ENCODE measurements around the gene SLC11A2. TPM values are rescaled to one million over a fixed set of nuclear protein-coding genes. Genes with fewer than 3 reads are reported as not detected.

Gene SLC11A2
- total RNA-seq, 1 experiment from 2014 or later: 38.7 TPM

DNA sequence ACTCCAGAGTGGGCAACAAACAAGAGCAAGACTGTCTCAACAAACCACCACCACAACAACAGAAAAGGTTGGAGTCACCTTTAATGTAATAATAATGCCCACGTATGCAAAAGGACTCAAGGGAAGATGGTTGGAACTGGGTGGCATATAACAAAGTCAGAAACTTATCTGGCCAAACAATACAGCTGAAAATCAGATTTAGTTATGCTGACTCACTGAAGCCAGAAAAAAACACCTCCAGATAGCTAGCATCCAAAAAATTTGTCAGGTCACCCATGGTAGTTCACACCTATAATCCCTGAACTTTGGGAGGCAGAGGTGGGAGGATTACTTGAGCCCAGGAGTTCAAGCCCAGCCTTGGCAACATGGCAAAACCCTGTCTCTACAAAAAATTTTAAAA, 24.4 kb downstream of the SLC11A2 start:
- Histone ChIP-seq H3K4me2 (ENCODE audit: low read length) (no peak overlapping the region), H2AFZ (ENCODE audit: low read depth, low read length, poor library complexity, severe bottlenecking) (no peak overlapping the region), H3K9ac (ENCODE audit: low read length) (no peak overlapping the region), H3K27me3 (ENCODE audit: insufficient read depth, low read length) (no peaks in the 10 kb centered on the region), H3K36me3 (ENCODE audit: control insufficient read depth in 1 of 2, insufficient read depth in 2 of 2, low read length in 2 of 2) (peaks cover 0 to 4% of the 10 kb centered on the region in 2 experiments; a peak in 1 of 4 replicates), H4K20me1 (ENCODE audit: insufficient read depth) (0 out of 2 replicates have a peak, but pooled peaks cover 3% of the 10 kb centered on the region), H3K4me1 (ENCODE audit: control insufficient read depth in 1 of 2, insufficient read depth in 2 of 2, low read length in 2 of 2) (peaks cover 21 to 25% of the 10 kb centered on the region in 2 experiments), H3K9me3 (ENCODE audit: control insufficient read depth in 1 of 2, insufficient read depth in 1 of 2, low read depth in 1 of 2, low read length in 2 of 2) (no peaks in the 10 kb centered on the region), H3K4me3 (replicated peaks in 1 of 2; ENCODE audit: low read depth in 1 of 2, low read length in 2 of 2) (no peak overlapping the region), H3K9me2 (ENCODE audit: insufficient read depth) (no peaks in the 10 kb centered on the region), H3K79me2 (ENCODE audit: insufficient read depth, low read length) (no peaks in the 10 kb centered on the region), H3K27ac (ENCODE audit: low read depth, low read length) (no peak overlapping the region)
- intact Hi-C loops (cut with micrococcal nuclease): no loop called here
- DNase-seq (ENCODE audit: low read depth, low spot score) (no peak), ATAC-seq (no peak)
- ChIA-PET POLR2A (no interaction called here), RAD21 (ENCODE audit: low non-redundant PET in 1 of 2, low total read pairs in 2 of 2, uncharacterized antibody in 2 of 2, unreplicated experiment in 2 of 2) (no interaction called here), CTCF (no interaction called here)
- BruUV-seq (replicated peaks): no TSS peak
- TF ChIP-seq, protein P1, sequence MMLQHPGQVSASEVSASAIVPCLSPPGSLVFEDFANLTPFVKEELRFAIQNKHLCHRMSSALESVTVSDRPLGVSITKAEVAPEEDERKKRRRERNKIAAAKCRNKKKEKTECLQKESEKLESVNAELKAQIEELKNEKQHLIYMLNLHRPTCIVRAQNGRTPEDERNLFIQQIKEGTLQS (IDR thresholded peaks at IDR 0.05): no peak
- TF ChIP-seq EZH2phosphoT487 (IDR thresholded peaks at IDR 0.05; ENCODE audit: borderline replicate concordance) (no peak), FOSL1 (IDR thresholded peaks at IDR 0.05; ENCODE audit: low read depth) (no peak), ELF1 (IDR thresholded peaks at IDR 0.05; ENCODE audit: borderline replicate concordance, low read depth) (no peak), TCF7L2 (IDR thresholded peaks at IDR 0.05; ENCODE audit: borderline replicate concordance, extremely low read depth, insufficient read depth, insufficient read length) (no peak), POLR2AphosphoS5 (IDR thresholded peaks at IDR 0.05; ENCODE audit: low read depth, low read length) (no peak), ZNF274 (IDR thresholded peaks at IDR 0.05; ENCODE audit: low read depth, low read length) (no peak), EZH2 (IDR thresholded peaks at IDR 0.05) (no peak), EGR1 (IDR thresholded peaks at IDR 0.05; ENCODE audit: low read depth) (no peak), CEBPB (IDR thresholded peaks at IDR 0.05; ENCODE audit: low read depth) (no peak), SP1 (IDR thresholded peaks at IDR 0.05; ENCODE audit: low read depth) (no peak), JUND (IDR thresholded peaks at IDR 0.05) (no peak), SRF (IDR thresholded peaks at IDR 0.05; ENCODE audit: low read depth) (no peak)
- TF ChIP-seq, protein P2, sequence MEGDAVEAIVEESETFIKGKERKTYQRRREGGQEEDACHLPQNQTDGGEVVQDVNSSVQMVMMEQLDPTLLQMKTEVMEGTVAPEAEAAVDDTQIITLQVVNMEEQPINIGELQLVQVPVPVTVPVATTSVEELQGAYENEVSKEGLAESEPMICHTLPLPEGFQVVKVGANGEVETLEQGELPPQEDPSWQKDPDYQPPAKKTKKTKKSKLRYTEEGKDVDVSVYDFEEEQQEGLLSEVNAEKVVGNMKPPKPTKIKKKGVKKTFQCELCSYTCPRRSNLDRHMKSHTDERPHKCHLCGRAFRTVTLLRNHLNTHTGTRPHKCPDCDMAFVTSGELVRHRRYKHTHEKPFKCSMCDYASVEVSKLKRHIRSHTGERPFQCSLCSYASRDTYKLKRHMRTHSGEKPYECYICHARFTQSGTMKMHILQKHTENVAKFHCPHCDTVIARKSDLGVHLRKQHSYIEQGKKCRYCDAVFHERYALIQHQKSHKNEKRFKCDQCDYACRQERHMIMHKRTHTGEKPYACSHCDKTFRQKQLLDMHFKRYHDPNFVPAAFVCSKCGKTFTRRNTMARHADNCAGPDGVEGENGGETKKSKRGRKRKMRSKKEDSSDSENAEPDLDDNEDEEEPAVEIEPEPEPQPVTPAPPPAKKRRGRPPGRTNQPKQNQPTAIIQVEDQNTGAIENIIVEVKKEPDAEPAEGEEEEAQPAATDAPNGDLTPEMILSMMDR (IDR thresholded peaks at IDR 0.05 in 2 of 3, conservative IDR thresholded peaks at IDR 0.05 in 1 of 3; ENCODE audit: borderline replicate concordance in 1 of 3, insufficient read depth in 1 of 3, low read depth in 2 of 3, low read length in 2 of 3): no peak
- TF ChIP-seq, protein P3, sequence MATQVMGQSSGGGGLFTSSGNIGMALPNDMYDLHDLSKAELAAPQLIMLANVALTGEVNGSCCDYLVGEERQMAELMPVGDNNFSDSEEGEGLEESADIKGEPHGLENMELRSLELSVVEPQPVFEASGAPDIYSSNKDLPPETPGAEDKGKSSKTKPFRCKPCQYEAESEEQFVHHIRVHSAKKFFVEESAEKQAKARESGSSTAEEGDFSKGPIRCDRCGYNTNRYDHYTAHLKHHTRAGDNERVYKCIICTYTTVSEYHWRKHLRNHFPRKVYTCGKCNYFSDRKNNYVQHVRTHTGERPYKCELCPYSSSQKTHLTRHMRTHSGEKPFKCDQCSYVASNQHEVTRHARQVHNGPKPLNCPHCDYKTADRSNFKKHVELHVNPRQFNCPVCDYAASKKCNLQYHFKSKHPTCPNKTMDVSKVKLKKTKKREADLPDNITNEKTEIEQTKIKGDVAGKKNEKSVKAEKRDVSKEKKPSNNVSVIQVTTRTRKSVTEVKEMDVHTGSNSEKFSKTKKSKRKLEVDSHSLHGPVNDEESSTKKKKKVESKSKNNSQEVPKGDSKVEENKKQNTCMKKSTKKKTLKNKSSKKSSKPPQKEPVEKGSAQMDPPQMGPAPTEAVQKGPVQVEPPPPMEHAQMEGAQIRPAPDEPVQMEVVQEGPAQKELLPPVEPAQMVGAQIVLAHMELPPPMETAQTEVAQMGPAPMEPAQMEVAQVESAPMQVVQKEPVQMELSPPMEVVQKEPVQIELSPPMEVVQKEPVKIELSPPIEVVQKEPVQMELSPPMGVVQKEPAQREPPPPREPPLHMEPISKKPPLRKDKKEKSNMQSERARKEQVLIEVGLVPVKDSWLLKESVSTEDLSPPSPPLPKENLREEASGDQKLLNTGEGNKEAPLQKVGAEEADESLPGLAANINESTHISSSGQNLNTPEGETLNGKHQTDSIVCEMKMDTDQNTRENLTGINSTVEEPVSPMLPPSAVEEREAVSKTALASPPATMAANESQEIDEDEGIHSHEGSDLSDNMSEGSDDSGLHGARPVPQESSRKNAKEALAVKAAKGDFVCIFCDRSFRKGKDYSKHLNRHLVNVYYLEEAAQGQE (IDR thresholded peaks at IDR 0.05; ENCODE audit: low read depth): no peak
